HG02798 (cell line): Measurements from ENCODE around the gene MYCT1.

Experiments used
- ATAC-seq: cut with Tn5 transposase; IDR thresholded peaks from one replicate; pipeline ENCODE4 v1.9.1; 2021; ENCODE audit warnings: mild to moderate bottlenecking; ENCODE audit not compliant: unreplicated experiment, poor library complexity

Gene MYCT1

DNA sequence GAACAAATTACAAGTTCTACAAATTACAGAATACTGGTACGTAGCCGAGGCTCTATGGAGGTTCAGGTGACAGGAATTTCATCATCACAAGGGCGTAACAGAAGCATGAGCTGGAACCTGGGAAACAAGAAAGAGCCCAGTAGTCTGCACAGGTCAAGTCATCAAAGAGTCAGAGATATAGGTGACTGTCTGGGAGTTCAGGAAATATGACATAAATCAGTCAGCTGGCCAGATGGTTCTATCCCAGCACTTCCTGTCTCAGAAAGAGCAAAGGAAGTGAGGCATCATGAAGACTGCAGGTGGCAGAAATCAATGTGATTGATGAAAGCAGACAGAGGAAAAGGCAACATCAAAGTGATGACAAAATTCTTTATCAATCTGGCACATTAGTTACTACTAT lies 23.3 kb downstream of the MYCT1 start:
- ATAC-seq, result no peak

DNA sequence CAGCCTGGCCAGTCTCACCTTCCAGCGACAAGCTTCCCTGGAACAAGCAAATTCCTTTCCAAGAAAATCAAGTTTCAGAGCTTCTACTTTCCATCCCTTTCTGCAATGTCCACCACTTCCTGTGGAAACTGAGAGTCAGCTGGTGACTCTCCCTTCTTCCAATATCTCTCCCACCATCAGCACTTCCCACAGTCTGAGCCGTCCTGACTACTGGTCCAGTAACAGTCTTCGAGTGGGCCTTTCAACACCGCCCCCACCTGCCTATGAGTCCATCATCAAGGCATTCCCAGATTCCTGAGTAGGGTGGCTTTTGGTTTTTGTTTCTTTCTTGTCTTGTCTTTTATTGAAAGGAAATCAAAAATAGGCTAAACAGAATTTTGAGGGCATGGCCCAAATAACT lies 24.3 kb downstream of the MYCT1 start:
- no peak for ATAC-seq

DNA sequence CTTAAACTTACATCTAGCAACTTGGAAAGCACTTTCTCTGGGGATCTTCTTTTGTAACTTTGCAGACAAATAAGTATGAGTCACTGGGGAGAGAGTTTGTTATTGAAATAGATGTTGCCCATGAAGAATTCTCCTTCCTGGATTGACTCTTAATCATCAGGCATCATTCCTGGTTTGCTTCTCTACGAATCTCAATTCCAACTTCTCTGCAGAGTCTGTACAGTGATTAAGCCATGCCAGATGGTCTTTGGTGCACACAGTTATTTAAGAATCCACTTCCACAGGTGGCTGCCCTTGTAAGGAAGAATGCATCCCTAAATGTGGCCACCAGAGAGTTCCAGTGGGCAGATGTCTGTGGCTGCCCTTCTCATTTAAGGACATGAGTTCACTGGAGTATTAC lies 25.7 kb downstream of the MYCT1 start:
- ATAC-seq, result no peak

DNA sequence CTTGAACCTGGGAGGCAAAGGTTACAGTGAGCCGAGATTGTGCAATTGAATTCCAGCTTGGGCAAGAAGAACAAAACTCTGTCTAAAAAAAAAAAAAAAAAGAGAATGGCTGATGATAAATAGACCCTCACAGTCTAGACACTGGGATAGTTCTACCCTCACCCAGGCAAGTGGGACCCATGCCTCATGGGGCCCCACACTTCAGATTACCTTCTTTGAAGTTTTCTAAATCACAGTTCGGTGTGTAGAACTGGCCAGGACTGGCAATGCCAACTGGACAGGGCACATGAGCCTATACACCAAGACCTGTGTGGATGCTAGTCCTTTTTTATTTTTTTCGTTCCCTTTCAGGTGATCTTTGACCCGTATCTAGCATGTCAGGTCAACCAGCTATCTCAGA lies 28.6 kb downstream of the MYCT1 start:
- no peak for ATAC-seq

DNA sequence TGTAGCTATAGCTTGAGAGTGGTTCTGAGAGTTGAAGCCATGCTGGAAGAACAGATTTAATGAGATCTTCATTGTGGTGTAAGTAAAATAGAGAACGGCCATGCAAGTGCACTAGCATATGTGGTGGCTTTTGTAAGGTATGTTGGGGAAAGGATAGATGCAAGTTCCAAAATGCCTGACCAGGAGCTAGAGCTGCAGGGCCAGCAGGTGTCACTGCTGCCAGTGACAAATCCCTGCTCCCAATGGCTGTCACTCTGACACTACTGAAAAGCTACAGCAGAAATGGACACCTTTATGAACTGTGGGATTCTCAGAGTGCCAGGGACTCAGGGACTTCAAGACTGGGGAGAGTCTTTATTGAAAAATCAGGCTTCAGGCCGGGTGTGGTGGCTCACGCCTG lies 29.8 kb downstream of the MYCT1 start:
- no peak for ATAC-seq

DNA sequence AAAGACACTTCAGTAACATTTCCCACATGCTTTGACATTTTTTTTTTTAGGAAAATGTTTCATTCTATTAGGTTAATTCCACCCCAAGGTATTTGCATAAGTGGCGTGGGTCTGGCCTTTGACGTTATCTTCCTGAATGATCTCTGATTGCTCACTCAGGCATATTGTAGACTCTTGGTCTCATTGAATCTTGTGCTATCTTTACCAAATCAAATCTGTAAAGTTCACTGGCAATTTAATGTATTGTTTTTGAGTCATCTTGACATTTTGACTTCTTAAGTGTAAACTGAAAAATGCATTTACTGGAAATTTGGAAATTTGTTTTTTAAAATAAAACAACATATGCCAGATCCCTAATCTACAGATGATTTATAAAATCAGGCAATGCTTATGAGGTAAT lies 36.9 kb downstream of the MYCT1 start:
- ATAC-seq, result no peak

DNA sequence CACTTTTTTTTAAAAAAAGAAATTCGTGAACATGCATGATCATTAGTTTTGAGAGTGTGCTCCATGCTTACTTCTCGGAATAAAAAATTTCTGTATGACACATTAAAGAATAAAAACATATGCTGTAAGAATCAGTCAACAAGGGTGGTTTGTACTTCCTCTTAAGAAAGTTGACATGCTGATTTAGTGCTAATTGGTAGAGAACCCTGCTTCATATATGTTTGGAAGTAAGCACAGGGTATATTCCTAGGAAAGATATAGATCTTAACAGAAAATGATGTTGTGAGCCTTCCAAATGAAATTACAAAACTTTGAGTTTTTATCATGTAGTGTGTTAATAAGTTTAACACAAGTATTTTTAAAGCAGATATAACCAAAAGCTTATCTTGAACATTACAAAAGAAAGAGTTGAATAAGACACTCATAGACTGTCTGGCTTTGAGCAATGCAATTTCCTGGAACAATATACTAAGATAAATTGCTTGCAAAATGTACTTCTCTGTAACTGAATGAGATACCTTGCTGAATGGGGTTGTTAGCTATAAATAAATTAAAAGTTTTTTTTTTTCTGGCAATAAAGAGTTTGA lies 39.1 kb downstream of the MYCT1 start:
- no peak for ATAC-seq

DNA sequence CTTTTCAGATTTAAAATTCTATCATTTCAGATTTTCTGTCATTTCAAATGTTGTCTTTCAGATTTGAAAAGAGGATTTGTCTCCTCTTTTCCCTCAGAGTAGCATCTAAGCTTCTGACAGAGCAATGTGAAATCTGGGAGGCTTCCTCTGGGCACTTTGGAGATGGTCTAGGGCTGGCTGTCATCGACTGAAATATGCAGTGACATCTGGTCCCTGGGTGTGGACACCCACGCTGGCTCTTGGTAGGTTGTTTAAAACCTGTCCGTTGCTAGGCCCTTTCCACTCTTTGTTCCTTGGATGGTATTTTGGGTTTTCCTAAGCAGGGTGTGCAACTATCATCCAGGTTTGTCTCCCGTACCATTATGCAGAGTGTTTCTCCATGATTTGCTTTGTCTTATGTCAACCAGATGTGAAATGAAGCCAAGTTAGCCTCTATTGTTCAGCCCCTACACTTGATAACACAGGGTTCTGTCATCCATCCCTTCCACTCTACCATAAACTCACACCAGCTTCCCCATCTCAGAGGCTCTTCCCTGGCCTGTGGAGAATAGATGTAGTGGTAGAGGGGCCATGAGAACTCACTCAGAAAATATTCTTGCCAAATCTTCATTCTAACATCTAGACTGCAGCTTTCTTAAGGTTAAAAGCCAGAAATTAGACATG lies 47.9 kb downstream of the MYCT1 start:
- no peak for ATAC-seq

DNA sequence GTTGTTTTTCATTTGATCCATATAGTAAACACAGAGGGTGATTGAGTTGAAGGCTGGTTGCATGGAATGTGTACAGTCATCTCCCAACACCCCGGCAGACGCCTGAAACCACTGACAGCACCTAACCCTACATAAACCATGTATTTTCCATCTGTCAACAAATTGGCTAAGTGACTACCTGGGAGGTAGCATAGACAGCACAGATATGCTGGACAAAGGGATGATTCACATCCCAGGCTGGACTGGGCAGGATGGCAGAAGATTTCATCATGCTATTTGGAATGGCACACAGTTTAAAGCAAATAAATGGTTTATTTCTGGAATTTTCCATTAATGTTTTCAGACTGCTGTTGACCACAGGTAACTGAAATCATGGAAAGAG lies 48.5 kb downstream of the MYCT1 start:
- ATAC-seq, result no peak

DNA sequence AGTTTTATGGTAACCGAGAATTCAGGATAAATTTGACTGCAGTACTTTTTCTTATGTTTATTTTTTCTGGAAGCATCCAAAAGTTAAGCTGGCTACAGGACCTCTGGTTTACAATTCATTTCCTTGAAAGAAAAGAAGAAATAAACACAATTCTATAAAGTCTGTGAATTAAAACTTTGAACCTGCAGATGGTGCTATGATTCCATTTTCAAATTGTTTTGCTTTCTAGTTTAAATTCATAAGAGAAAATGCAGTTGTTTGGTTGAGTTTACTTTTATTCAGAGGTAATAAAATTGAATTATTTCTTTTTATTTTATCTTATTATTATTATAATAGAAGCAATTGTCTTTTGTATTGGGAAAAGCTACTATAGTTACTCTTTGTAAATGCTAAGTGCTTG lies 51.1 kb downstream of the MYCT1 start:
- ATAC-seq, result no peak

DNA sequence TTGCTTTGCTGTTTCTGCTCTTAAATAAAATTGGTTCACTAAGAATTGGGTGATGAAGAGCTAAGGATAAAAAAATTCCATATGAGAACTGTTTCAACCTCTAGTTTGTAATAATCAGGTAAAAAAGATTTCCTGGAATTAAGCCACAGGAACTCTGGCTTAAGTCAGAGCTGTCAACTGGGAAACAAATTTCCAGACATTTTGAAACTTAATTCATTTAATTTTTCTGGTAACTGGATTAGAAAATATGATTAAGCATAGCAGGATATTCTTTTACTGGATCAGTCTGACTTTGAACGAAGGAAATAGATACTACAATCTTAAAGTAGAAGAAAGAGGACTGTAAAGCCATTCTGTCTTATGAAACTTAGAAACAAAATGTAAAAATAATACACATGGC lies 51.6 kb downstream of the MYCT1 start:
- no peak for ATAC-seq

DNA sequence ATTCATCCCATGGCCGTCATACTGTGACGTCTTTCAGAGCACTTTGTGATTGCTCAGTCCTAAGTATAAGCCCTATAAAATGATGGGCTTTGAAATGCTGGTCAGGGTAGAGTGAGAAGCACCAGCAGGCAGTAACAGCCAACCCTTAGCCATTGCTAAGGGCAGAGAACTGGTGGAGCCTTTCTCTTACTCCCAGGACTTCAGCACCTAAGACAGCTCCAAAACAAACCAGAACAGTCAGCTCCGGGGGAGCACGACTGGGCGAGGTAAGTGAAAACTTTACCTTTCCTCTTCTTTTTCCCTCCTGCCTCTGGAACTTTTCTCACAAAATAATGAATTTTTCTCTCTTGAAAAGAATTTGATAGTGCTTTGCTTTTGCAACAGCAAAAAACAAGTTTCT lies 53.0 kb downstream of the MYCT1 start, which contains the start of gene VIP:
Gene VIP (plus strand): TSS at position 104 of the 400 bp plus-strand sequence. CDS start 1,381 bp downstream, outside the sequence.
- ATAC-seq, result peak; percentile 53

DNA sequence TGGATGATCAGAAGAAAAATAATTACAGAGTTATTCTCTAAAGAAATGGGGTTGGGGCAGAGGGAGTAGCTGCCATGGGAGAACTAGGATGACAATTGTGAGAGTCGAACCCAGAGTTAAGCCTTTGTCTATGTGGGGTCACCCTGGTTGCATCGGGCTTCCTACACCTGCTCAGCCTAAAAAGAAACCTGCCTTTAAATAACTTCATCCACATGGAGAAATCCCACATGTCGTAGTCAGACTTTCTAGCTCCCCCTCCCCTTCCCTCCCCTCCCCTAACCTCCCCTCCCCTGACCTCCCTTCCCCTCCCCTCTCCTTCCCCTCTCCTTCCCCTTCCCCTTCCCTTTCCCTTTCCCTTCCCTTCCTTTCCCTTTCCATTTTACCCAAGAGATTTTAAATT lies 67.6 kb downstream of the MYCT1 start:
- ATAC-seq, result no peak

DNA sequence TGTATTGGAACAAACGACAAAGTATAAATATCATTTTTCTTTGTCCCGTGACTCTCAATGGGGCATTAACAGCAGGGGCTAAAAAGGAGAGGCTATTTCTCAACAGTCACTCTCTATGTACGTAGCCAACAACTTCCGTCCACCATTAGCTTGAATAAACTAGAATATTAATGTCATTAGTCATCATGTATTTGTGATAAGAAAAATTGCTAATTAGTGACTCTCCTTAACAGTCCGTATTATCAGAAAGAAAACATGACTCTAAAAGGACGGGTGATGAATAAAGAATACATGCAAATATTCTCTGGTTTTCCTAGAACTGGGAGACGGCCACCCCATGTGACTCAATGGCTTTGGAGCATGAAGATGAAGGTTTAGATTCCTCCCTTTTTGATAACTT lies 71.5 kb downstream of the MYCT1 start:
- no peak for ATAC-seq

DNA sequence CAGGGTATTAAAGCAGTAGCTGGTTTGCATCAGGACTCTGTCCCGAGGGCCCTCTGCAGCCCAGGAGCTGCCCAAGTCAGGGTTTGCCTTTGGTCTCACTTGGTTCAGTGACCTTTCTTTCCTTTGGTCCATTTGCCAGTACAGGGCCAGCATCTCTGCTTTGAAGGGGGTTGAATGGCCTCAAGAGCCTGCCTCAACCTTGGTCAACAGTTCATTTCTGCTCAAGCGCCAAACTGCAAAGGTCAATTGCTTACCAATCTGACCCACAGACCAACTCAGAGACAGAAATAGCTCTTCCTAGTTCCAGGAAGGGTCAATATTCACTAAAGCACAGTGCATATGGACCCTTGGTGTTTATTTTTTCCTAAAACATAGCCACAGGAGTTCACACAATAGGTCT lies 72.3 kb downstream of the MYCT1 start:
- no peak for ATAC-seq

DNA sequence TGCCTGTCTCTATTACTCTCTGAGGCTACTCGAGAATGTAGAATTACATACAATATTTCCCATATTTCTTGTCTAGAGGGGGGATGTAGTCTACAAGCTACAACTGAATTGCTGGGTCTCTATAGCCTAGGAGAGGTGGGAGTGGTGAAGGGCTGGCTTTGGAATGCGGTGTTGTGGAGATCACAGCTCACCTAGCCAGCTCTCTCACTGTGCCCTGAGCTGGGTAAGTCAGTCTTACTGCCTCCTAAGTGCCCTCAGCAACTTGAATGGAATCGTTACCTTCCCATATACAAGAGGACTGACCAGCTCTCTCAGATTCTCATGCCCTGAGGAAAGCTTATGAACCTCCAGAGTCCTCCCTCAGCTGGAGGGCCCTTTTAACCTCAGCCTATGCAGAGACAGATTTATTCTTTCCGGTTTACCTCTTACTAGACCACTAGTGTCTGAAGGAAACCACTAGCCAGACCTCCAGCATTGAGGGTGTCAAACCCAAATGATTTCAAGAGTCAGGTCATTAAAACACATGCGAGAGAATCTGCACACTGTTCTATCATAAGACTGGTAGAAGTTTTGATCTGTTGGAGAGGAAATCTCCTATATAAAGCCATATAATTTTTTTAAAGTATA lies 73.5 kb downstream of the MYCT1 start:
- no peak for ATAC-seq
